HG03457 (cell line): ENCODE results near the gene GKAP1.
"Not testable (repeated sequence)": the region's sequence is repeated elsewhere in the genome, so short reads cannot be mapped to it uniquely, and the experiment has no call there.

Experiments used
- ATAC-seq: cut with Tn5 transposase; IDR thresholded peaks from one replicate; pipeline ENCODE4 v1.9.1; 2021; ENCODE audit warnings: moderate number of reproducible peaks; ENCODE audit not compliant: unreplicated experiment

Gene GKAP1

DNA sequence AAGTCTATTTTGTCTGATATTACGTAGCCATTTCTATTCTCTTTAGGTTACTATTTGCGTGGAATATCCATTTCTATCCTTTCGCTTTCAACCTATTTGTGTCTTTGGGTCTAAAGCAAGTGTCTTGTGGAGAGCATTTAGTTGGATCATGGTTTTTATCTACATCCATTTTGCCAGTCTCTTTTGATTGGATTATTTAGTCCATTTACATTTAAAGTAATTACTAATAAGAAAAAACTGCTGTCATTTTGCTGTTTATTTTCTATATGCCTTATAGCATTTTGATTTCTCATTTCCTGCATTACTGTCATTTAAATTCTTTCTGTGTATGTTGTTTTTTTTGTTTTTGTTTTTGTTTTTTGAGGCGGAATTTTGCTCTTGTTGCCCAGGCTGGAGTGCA is 83.8 kb downstream of the GKAP1 start:
- ATAC-seq = no peak

DNA sequence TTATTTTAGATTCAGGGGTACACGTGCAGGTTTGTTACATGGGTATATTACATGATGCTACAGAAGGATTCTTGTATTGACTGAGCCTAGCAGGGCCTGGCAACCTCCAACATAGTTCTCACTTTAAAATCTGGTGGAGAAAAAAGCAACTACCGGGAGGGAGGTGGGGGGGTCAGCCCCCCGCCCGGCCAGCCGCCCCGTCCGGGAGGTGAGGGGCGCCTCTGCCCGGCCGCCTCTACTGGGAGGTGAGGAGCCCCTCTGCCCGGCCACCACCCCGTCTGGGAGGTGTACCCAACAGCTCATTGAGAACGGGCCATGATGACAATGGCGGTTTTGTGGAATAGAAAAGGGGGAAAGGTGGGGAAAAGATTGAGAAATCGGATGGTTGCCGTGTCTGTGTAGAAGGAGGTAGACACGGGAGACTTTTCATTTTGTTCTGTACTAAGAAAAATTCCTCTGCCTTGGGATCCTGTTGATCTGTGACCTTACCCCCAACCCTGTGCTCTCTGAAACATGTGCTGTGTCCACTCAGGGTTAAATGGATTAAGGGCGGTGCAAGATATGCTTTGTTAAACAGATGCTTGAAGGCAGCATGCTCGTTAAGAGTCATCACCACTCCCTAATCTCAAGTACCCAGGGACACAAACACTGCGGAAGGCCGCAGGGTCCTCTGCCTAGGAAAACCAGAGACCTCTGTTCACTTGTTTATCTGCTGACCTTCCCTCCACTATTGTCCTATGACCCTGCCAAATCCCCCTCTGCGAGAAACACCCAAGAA is 88.8 kb downstream of the GKAP1 start:
- not testable (repeated sequence) for ATAC-seq

DNA sequence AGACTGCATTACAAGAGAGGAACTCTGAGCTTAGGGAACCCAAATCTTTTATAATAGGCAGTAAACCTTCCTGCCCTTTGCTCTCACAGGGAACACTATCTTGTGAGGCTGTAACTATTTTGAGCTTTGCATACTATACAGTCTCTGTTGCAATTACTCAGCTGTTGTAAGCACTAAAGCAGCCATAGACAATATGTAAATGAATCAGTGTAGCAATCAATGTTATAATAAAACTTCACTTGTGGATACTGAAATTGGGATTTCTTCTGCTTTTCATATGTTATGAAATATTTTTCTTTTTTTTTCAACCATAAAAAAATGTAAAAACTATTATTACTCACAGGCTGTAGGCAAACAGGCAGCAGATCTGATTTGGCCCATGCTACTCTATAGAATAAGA is 93.1 kb downstream of the GKAP1 start:
- ATAC-seq = no peak

DNA sequence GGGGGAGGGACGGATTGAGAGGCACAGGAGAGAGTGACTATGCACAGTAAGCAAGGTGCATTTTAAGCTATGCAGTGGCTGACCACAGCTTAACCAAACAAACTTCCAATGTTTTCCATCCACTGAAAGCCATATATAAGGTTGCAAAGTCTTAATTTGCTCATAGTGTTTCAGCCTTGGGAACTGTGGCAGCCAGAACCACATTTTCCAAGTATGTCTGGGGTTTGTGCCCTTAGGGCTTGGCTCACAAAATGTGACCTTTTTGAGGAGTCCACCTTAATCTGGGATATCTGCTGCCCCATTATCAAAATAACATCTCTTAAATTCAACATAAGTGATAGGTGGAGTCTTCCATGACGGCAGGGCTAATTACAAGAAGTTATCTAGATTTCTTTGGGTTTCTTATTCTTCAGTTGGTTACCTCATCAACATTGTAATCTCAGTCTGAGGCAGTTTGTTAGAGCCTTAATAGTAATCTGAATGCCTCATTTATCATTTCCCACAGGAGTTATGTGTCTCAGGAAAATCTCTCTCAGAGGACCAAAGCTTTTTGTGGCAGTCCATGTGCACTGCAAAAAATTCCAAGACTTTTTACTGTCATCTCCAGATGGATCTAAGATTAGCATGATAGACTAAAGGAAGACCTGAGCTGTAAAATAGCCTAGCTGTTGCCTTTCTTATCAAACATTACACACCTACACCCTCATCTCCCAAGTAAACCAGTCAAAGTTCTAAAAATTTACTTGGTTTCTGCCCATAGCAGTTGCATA is 94.7 kb downstream of the GKAP1 start:
- ATAC-seq = no peak

DNA sequence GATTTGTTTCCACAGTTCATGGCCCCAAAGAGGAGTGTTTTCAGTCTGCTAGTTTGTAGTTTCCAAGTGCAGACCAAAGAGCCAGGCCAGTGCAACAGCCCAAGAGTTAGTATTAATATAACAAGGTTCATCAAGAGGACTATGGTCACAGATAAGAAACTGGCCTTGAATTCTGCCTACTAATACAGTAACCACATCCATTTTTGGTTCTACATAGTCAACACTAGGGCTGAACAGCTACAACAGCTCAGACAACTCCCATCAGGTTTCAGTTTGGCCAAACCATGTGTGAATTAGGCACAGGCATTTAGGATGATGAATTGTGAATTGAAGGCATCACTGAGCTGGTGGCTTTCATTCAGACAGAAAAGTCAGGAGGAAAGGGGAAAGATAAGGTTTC is 96.1 kb downstream of the GKAP1 start:
- no peak for ATAC-seq

DNA sequence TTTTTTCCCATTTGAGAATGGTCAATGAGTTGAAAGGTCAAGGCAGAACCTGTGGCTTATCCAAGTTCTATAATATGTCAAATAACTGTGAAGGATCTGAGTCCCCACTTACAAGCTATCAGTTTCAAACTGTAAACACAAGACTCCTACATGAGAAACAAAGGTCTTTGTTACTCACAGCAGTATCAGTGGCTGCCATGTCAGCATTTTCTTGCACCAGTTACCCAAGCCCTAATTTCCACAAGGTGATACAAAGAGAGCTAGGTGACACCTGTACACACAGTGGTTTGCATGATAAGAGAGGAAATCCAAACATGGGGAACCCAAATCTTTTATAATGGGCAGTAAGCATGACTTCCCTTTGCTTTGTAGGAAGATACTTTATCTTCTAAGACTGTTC is 101.8 kb downstream of the GKAP1 start:
- ATAC-seq = no peak

DNA sequence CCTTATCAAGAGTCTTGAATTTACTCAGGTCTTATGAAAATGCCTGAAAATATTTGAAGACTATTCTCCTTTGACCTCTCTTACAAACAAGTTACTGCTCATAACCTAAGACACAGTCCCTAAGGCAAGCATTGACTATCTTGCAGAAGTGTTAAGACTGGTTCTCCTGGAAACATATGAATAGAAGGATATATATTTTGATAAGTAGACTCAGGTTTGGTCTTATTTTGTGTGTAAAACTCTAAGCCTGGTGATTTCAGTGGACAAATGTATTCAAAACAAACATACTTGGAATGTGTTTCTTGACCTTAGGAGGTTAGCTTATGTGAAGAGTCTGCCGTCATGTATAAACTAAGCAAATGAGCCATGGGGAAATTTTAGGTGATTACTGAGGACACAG is 102.3 kb downstream of the GKAP1 start:
- ATAC-seq = no peak

DNA sequence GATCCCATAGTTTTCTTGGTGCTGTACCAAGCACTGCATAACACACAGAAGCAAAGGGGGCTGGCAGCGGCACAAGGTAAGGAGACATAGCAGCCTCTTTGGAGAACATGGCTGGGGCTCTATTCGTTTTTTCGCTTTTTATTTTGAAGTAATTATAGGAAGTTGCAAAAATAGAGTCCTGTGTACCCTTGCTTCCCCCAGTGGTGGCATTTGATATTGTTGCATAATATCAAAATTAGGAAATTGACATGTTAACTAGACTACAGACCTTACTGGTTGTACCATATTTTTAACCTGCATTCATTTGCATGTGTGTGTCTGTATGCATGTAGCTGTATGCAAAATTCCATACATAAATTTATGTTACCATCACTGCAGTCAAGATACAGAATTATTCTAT is 103.2 kb downstream of the GKAP1 start:
- ATAC-seq = no peak

DNA sequence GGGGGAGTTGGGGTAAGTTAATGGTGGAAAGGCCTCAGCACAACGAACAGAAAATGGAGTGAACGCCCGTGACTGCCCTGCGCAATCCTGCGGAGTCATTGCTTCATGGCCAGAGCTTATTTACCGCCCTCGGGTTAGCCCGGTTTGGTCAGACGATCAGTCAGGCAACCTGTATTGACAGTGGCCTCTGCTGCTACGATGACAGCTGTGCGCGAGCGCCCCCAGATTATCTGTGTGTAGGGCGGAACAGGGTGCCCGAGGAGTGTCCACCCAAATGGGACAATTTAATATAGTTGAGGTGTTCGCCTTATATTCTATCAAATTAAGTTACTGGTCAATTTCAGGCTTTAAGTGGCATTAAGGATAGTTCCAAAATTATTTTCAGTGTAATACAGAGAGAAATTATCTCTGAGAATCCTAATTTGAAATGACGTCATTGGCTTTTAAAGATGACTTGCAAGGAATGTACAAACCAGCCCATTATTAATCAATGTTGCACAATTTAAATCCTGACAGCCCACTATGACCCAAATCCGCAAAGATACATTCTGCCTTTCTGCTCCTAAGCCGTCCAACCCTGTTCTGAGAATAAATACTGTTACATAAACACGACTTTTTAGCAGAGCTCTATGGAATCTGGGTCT is 108.9 kb downstream of the GKAP1 start:
- ATAC-seq = peak; percentile 49

DNA sequence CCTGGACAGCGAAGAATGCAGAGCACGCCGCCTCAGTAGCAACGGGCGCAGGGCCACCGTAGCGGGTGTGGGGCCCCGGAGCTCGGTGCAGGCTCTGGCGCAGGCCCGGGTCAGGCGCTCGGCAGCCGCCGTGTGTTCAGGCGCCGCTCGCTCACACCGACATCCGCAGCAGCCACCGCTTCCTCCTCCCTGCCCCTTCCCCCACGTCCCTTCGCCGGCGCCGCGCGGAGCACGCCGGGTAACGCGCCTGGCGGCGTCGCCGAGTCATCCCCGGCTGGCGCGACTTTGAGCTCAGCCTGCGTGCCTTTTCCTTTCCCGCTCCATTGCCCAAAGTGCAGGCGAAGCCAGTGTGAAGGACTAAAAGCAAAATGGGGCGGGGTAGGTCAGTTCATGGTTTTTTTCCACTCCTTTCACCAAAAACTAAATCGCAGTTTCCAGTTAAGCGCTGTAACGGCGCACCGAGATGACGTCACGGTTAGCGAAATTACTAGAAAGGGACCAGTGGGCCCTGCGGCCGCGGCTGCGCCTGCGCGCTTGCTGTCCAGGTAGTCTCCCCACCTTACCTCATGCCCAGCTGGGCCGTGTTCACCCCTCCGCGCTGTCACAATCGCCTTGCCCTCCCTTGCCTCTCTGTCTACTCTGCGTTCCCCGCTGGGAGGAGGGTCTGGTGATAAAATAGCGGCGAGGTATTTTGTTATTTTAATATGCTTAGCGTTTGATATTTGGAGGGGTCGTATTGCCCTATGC is 109.6 kb downstream of the GKAP1 start, which contains the start of gene UBQLN1:
Gene UBQLN1, minus strand, starts transcription at position 191 of the 747 bp plus-strand sequence. CDS start 279 bp downstream, outside the sequence.
- ATAC-seq = peak; percentile 69

DNA sequence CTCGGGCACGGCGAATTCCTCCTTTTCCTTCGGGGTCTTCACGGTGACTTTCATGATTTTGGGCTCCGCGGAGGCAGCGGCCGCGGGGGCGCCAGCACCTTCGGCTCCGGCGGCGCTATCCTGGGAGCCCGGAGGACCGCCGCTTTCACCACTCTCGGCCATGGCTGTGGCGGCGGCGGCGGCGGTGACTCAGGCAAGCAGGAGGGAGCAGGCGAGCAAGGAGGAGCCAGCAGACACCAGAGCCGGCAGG is 110.1 kb downstream of the GKAP1 start:
- ATAC-seq = peak; percentile 34

DNA sequence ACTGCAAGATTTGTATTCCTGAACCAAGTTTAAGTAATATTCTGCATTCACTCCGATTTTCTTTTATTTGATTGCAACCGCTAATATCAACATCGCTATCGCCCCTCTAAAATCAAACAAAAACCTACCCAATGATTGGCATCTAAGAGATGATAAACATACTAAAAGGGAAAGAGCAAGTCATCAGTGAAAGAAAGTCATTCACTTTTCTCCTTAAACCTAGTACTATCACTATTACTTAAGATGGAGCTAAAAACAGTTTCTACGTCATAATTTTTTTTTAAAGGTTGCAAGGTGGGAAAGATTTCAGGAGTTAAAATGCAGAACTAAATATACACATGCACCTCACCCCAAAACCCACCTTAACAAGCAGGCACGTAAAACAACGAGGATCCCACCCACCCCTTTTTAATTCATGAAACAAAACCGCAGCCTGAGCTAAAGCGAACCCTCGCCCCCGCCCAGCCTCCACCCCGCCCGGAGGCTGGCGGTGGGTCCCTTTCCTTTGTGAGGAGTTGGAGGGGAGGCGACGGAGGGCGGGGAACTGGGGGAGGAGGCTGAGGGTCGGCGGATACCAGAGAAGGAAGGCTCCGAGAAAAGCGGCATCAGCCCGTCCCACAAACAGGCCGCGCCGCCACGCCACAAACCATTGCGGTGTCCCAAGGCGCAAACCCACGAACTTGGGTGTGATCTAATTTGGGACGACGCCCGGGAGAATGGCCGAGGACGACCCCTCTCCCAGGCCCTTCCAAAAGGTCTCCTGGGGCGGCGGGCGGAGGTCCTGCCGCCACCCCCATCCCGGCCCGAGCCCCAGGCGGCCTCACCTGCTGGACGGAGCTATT is 110.7 kb downstream of the GKAP1 start:
- peak; percentile 6 for ATAC-seq

DNA sequence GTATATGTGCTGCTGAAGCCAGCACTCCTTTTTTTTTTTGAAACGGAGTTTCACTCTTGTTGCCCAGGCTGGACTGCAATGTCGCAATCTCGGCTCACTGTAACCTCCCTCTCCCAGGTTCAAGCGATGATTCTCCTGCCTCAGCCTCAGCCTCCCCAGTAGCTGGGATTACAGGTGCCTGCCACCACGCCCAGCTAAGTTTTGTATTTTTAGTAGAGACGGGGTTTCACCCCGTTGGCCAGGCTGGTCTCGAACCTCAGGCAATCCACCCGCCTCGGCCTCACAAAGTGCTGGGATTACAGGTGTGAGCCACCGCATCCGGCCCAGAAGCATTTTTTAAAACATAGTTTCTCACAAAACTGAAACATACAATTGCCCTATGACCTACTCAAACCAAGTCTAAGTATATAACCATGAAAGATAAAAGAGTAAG is 112.3 kb downstream of the GKAP1 start:
- not testable (repeated sequence) for ATAC-seq

DNA sequence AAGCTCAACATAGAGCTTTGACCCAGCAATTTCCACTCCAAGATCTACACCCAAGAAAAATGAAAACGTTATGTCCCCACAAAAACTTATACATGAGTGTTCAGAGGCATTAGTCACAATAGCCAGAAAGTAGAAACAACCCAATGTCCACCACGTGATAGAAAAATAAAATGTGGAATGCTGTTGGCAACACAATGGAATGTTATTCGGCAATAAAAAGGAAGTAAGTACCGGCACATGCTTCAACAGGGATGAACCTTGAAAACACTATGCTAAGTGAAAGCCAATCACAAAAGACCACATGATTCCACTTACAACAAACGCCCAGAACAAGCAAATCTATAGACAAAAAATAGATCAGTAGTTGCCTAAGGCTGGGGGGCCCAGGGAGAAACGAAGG is 115.8 kb downstream of the GKAP1 start:
- no peak for ATAC-seq

DNA sequence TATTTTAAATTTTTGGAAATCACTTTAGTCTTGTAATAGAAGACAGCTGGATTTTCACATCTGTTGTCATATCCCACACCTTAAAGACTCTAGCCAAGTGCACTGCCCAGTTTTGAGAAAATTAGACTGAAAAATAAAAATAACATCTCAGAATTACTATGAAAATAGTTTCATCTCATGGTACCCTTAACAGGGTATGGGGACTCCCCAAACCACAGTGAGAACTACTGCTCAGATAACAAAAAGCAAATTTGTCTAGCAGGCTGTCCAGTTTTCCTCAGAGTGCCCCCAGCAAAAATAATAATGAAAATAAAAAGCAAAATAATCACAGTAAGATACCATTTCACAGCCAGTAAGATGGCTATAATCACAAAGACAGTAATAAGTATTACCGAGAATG is 116.3 kb downstream of the GKAP1 start:
- ATAC-seq = no peak

DNA sequence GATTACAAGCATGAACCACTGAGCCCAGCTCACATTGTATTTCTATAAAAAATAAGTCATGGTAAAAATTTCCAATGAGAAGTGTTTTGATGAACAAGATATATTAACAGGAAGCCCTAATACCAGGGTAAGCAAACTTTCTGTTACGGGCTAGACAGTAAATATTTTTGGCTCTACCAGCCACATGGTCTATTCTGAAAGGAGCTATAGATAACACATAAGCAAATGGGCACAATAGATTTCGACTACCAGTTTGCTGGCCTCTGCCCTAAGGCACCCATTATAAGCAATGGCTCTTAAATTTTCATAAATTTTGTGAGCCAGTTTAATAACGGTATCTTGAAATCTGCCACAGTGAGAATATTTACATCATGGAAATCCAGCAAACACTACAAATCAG is 118.0 kb downstream of the GKAP1 start:
- no peak for ATAC-seq

DNA sequence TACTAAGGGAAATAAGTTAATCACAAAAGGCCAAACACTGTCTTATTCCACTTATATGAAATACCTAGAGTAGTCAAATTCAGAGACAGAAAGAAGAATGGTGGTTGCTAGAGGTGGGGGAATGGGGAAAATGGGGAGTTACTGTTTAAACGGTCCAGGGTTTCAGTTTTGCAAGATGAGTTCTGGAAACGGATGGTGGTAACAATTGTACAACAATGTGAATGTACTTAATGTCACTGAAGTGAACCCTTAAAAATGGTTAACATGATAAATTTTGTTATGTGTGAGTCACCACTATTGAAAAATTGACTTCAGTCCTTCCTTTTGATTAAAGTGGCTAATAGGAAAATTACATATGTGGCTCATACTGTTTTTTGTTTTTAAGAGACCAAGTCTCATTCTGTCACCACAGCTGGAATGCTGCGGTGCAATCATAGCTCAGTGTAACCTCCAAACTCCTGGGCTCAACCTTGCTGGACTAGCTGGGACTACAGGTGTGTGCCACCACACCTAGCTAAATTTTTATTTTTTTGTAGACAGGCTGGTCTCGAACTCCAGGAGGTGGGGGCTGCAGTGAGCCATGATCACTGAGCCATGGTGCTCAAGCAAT is 118.5 kb downstream of the GKAP1 start:
- no peak for ATAC-seq

DNA sequence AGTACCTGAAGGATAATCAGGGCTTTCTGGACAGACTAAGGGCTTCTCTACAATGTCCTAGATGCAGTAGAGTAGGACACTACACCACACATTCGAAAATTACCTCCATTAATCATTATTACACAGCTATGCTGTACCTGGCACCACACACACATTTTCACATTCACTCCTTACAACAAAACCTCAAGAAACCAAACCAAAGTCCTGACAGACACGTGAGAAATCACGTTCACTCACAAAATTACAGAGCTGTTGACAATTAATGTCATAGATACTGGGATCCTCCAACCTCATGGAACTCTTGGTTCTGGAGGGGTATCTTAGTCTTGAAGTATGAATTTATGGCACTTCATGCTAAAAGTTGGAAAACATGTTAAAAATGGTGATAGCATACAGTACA is 126.1 kb downstream of the GKAP1 start:
- ATAC-seq = no peak
